ENCODE results near the gene DLG5. TPM values are rescaled to one million over a fixed set of nuclear protein-coding genes. Genes with fewer than 3 reads are reported as not detected.

DLG5 gene
- total and polyA plus RNA-seq, 9 of the 15 experiments (the other 6 are each of a cell fraction or from before 2014, with no cell fraction given): 1.4 to 26.8 (median 11.2) TPM

GRCh38 chr10:77875730-77876129 lies 50.8 kb downstream of the DLG5 start:
- Histone ChIP-seq H3K79me2 (ENCODE audit: control insufficient read depth, insufficient read depth, low read length) (peaks cover 7% of the 10 kb centered on the region; the same call in 1 of the 3 replicates), H3K4me2 (ENCODE audit: insufficient read depth, low read length) (no peak overlapping the region), H3K36me3 (ENCODE audit: control insufficient read depth, insufficient read depth, low read length) (no peaks in the 10 kb centered on the region), H3K9me1 (ENCODE audit: control insufficient read depth, insufficient read depth, low read length) (peaks cover 6% of the 10 kb centered on the region), H3K9me3 (replicated peaks; ENCODE audit: control insufficient read depth, insufficient read depth, low read depth, low read length) (no peaks in the 10 kb centered on the region), H3K27me3 (ENCODE audit: control insufficient read depth in 2 of 2, insufficient read depth in 2 of 2, low read length in 2 of 2) (no peaks in the 10 kb centered on the region), H3K4me3 (no peak overlapping the region), H3K27ac (ENCODE audit: extremely low read depth, low read depth, low read length) (no peak overlapping the region), H4K20me1 (replicated peaks; ENCODE audit: control insufficient read depth, insufficient read depth, low read length) (peaks cover 27% of the 10 kb centered on the region), H3K9ac (ENCODE audit: insufficient read depth in 1 of 2, low read depth in 2 of 2, low read length in 2 of 2) (no peak overlapping the region), H3K4me1 (replicated peaks in 1 of 2; ENCODE audit: control insufficient read depth in 2 of 2, insufficient read depth in 2 of 2, low read length in 2 of 2) (peaks cover 7 to 10% of the 10 kb centered on the region in 2 experiments; a peak in 3 of 5 replicates), H2AFZ (ENCODE audit: low read depth, low read length) (no peak overlapping the region)
- FAIRE-seq (no peak), ATAC-seq (no peak), DNase-seq (ENCODE audit: extremely low read depth in 1 of 4, low spot score in 3 of 4) (no peak)
- intact Hi-C loops (cut with micrococcal nuclease) (no loop called here), in situ Hi-C loops (cut with MboI) (no loop called here)
- WGBS (ENCODE audit: insufficient coverage, low coverage, missing lambda C conversion rate): 90% methylated on average over 5 of the region's 5 CpGs
- POLR2A ChIA-PET: interaction anchor here (0.7 to 1.4 kb wide), 4 partner anchors 12 to 158 kb away, joined by 3 to 6 read pairs (median 3); partner anchors contain the start of gene RPS24
- CTCF ChIA-PET (ENCODE audit: low intra/inter-chr PET ratio): no interaction called here
- no TSS peak for BruUV-seq (replicated peaks)
- TF ChIP-seq FIP1L1 (IDR thresholded peaks at IDR 0.05; ENCODE audit: low read depth, low read length, poor library complexity, severe bottlenecking): no peak
- no peak for TF ChIP-seq HNRNPH1 (optimal IDR thresholded peaks at IDR 0.05; ENCODE audit: low read depth, low read length)
- TF ChIP-seq NONO (IDR thresholded peaks at IDR 0.05; ENCODE audit: low read depth in 2 of 2, low read length in 1 of 2): no peak
- no peak for TF ChIP-seq NCOA2 (IDR thresholded peaks at IDR 0.05; ENCODE audit: partially characterized antibody in 2 of 2)
- TF ChIP-seq ZNF408 (CRISPR knock-in tag; IDR thresholded peaks at IDR 0.05; ENCODE audit: low read depth): no peak
- TF ChIP-seq U2AF2 (optimal IDR thresholded peaks at IDR 0.05; ENCODE audit: low read depth, low read length): no peak
- TF ChIP-seq ZFP30 (CRISPR knock-in tag; IDR thresholded peaks at IDR 0.05; ENCODE audit: borderline replicate concordance): no peak
- no peak for TF ChIP-seq ZNF384 (IDR thresholded peaks at IDR 0.05; ENCODE audit: low read depth, low read length)
- no peak for TF ChIP-seq CLOCK (CRISPR knock-in tag; IDR thresholded peaks at IDR 0.05; ENCODE audit: borderline replicate concordance)
- no peak for TF ChIP-seq ZNF212 (CRISPR knock-in tag; IDR thresholded peaks at IDR 0.05)
- TF ChIP-seq ZNF592 (IDR thresholded peaks at IDR 0.05): no peak
- no peak for TF ChIP-seq RAD51 (IDR thresholded peaks at IDR 0.05; ENCODE audit: borderline replicate concordance, low read depth)
- TF ChIP-seq MAFF (IDR thresholded peaks at IDR 0.05; ENCODE audit: low read length): no peak
- TF ChIP-seq, protein P1, sequence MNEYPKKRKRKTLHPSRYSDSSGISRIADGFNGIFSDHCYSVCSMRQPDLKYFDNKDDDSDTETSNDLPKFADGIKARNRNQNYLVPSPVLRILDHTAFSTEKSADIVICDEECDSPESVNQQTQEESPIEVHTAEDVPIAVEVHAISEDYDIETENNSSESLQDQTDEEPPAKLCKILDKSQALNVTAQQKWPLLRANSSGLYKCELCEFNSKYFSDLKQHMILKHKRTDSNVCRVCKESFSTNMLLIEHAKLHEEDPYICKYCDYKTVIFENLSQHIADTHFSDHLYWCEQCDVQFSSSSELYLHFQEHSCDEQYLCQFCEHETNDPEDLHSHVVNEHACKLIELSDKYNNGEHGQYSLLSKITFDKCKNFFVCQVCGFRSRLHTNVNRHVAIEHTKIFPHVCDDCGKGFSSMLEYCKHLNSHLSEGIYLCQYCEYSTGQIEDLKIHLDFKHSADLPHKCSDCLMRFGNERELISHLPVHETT (CRISPR knock-in tag; conservative IDR thresholded peaks at IDR 0.05 in 1 of 2, IDR thresholded peaks at IDR 0.05 in 1 of 2): no peak
